Fibroblast of skin of right quadriceps (primary cell): ENCODE measurements around the gene TYR.
"Not testable (repeated sequence)": the region's sequence is repeated elsewhere in the genome, so short reads cannot be mapped to it uniquely, and the experiment has no call there.

Experiments
- DNase-seq: peaks from one replicate; pipeline ENCODE4 v3.0.0-alpha.2; 2013

Gene TYR

GRCh38 chr11:89273220-89273619 is 95.5 kb downstream of the TYR start:
- DNase-seq: not testable (repeated sequence)

DNA sequence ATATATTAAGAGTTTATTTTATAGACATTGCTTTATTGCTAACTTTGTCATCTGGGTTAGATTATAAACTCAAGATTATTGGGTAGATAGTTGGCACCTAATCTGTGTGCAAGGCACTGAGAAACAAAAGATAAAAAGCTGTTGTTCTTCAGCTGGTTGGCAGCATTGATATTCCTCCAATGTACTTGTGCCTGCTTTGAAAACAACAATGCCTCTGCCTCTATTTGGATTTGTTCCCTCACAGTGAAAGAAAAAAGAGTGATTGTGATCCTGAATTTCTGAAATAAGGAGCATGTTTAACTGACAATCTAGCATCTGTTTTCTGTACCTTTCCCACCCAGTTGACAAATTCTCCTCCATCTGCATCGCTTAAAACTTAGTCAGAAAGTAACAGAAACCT is 98.3 kb downstream of the TYR start:
- DNase-seq: no peak

DNA sequence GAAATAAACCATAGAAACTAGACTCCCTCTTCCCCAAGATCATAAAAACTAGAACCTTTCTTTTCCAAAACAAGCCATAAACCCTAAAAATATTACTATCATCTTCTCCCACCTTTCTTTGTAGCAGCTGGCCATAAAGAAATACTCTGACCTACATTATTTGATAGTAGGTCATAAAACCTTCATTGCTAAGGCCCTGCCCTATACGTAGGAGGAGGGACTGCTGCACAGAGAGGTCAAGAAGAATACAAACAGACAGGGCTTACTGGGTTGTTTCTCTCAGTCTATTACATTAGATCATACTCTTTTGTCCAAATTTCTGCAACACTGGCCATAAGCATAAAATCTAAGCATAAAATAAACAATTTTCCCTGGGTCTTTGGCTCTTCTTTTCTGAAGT is 101.5 kb downstream of the TYR start:
- no peak for DNase-seq

DNA sequence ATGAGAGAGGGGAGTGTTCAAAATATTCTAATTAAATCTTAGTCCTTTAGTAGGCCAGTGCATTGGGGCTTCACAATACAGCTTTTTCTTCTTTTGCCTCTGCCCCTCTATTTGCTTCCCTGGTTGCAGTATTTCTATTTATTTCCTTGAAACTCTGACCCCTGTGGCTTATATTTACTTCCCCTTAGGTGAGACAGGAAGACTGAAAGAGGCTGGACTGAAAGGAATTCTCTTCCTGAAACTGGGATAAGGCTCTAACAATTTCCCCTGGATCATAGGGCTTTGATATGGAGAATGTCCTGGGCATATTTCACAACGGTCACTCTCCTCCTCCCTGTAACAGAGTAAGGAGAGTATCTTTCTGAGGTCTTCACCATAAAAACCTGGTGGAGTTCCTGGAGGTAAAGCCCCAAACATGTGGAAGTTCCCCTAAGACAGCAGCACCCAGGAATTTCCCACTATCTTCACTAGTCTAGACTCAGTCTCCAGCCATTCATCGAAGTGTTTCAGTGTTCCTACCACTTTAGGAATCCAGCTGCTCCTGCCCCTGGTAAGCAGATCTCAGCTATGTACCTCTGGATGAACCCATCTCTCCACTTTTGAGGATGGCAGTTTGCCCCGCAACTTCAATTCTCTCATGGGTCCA is 103.5 kb downstream of the TYR start:
- not testable (repeated sequence) for DNase-seq

- DNase-seq: not testable (repeated sequence)
Observed at GRCh38 chr11:89286601-89287000, 108.9 kb downstream of the TYR start.

- DNase-seq: not testable (repeated sequence)
Observed at GRCh38 chr11:89288004-89288403, 110.3 kb downstream of the TYR start.

DNA sequence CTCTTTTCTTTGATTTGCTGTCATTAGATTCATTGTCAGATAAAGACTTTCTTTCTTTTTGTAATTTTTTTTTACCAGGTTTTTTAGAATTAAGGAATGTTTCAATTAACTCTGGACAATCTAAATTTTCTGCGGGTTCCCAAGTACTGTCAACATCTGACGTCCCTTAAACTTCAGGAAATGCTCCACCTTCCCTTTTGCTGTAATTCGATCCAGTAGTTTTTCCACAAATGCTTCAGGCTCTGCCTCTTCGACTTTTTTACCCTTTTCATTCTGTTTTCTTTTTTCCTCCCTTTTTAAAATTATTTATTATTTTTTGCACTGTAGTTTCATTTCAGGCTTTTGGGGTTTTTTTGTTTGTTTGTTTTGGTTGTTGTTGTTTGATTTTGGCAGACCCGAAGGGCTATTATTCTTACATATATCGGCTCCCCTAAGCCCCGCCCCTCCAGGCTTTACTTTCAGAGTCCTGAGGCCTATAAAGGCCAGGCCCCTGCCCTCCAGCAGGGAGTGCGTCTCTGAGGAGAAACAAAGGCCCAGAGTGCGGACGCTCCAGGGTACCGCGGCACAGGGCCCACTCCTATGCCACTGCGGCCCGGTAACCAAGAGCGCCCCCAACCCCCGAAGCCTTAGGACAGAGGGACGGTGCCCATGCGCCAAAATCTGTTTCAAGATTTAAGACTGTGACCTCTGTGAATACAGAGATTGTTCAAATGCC is 116.4 kb downstream of the TYR start:
- DNase-seq: peak; percentile 13

DNA sequence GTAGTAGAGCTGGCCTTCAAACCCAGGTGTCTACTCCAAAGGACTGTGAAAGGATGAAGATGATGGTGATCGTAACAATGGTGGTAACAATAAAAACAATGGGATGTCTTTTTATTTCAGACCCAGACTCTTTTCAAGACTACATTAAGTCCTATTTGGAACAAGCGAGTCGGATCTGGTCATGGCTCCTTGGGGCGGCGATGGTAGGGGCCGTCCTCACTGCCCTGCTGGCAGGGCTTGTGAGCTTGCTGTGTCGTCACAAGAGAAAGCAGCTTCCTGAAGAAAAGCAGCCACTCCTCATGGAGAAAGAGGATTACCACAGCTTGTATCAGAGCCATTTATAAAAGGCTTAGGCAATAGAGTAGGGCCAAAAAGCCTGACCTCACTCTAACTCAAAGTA is 117.3 kb downstream of the TYR start:
- DNase-seq: not testable (repeated sequence)

- DNase-seq: not testable (repeated sequence)
Observed at GRCh38 chr11:89303029-89303428, 125.4 kb downstream of the TYR start.

GRCh38 chr11:89308272-89308671 is 130.6 kb downstream of the TYR start:
- not testable (repeated sequence) for DNase-seq

- DNase-seq: not testable (repeated sequence)
Observed at GRCh38 chr11:89309321-89309985, 131.8 kb downstream of the TYR start.

DNA sequence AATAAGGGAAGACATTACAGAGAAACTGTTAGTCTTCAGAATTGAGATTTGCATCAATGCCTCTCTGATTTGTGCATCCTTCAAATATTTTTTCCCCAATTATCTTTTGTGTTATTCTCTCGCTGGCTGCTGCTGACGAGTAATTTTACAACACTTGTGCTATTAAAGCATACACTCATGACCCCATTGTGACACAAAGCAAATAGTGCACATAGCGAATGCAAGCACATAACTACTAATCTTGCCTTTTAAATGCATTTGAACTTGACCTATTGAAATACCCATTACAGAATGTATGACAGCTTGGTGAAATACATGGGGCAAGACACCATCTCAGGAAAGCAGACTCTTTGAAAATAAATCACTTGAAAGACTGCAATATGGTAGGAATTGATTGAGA is 132.9 kb downstream of the TYR start:
- not testable (repeated sequence) for DNase-seq

- no peak for DNase-seq
Observed at GRCh38 chr11:89321401-89321800, 143.7 kb downstream of the TYR start.

GRCh38 chr11:89327885-89328284 is 150.2 kb downstream of the TYR start:
- no peak for DNase-seq

DNA sequence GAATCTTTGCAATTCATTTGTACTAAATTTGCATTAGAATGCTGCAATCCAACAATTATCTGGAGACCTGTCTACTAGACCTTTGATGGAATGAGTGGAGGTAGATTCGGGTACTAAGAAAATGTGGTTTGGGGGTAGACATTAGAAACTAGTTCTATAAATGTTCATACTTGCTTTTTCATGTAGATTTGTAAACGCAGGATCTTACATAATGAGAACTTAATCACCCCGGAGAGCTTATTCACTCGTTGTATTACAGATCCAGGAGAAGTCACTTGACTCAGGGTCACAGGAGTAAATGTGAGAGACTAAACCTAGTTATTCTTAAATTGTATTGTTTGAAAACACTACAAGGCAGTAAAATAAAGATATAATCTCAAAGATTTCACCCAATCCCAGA is 154.3 kb downstream of the TYR start:
- not testable (repeated sequence) for DNase-seq

DNA sequence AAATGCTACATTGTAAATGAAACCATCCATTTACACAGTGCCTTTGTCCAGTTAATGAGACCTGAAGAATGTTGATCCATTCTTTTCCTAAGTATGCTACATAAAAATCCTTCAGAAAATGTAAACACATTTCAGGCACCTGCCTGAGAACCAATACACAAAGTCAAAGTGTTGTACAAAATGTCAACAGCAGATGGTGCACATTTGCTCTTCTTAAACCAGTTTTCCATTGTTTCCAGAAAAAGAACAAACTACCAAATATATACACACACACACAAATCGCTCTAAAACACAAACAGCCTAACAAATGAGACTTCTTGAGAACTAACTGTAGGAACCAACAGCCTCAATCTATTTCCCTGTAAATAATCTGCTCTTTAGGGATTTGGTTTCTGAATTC is 156.0 kb downstream of the TYR start:
- peak; percentile 27 for DNase-seq

DNA sequence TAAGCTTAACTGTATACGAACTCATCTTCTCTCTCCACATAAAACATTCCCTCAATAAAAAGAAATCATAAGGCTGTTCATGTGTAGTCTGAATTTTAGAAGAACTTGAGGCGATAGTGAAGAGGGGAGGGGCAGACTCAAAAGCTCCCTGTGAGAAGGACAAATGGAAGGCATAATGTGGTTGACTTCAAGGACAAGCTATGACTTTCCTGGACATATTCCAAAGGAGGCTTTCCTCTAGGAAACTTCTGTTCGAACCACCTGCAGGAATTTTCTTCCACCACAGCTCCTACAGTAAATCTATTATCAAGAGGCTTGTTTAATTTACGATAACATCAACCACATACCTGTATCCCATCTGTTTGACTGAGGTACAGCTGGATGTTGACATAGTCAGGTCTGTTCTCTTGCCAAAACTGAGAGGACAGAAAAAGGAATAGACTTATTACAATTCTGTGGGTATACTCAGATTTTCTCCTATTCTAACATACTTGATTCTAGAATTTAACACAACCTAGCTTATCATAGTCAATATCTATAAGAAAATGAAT is 159.5 kb downstream of the TYR start:
- DNase-seq: not testable (repeated sequence)

- DNase-seq: not testable (repeated sequence)
Observed at GRCh38 chr11:89338073-89338472, 160.4 kb downstream of the TYR start.

- peak; percentile 52 for DNase-seq
Observed at GRCh38 chr11:89340450-89340849, 162.8 kb downstream of the TYR start.

- DNase-seq: not testable (repeated sequence)
Observed at GRCh38 chr11:89342880-89343572, 165.4 kb downstream of the TYR start.
